ENCODE results near the gene NUP160. TPM values are rescaled to one million over a fixed set of nuclear protein-coding genes. Genes with fewer than 3 reads are reported as not detected.
"Not testable (repeated sequence)": the region's sequence is repeated elsewhere in the genome, so short reads cannot be mapped to it uniquely, and the experiment has no call there.

Gene NUP160
- total RNA-seq, 1 experiment from 2014 or later: 53.8 TPM

DNA sequence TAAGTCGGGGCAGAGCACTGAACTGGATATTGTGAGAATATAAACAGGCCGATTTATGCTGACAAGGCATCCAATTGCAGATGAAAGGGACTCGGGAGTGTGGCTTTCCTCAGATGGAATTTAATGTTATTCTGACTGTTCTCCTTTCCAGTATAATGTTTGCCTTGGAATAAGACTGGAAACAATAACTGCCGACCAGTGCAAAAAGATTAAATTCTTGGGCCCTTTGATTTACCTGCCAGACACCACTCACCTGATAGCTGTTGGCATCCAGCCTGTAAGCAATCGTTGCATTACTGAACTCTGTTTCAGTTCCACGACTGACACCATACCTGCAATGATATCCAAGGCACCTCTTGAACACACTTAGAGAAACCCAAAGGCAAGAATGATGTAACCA is 10.9 kb downstream of the NUP160 start:
- Histone ChIP-seq H3K9me3 (ENCODE audit: control insufficient read depth in 1 of 2, insufficient read depth in 1 of 2, low read depth in 1 of 2, low read length in 2 of 2) (no peaks in the 10 kb centered on the region), H3K4me3 (replicated peaks in 1 of 2; ENCODE audit: low read depth in 1 of 2, low read length in 2 of 2) (no peak overlapping the region), H2AFZ (ENCODE audit: low read depth, low read length, poor library complexity, severe bottlenecking) (no peak overlapping the region), H3K9me2 (ENCODE audit: insufficient read depth) (no peaks in the 10 kb centered on the region), H3K4me1 (ENCODE audit: control insufficient read depth in 1 of 2, insufficient read depth in 2 of 2, low read length in 2 of 2) (no peaks in the 10 kb centered on the region), H3K27ac (ENCODE audit: low read depth, low read length) (no peak overlapping the region), H3K4me2 (ENCODE audit: low read length) (no peak overlapping the region), H3K27me3 (ENCODE audit: insufficient read depth, low read length) (no peaks in the 10 kb centered on the region), H3K9ac (ENCODE audit: low read length) (no peak overlapping the region), H3K36me3 (ENCODE audit: control insufficient read depth in 1 of 2, insufficient read depth in 2 of 2, low read length in 2 of 2) (peaks cover 57 to 78% of the 10 kb centered on the region in 2 experiments), H4K20me1 (ENCODE audit: insufficient read depth) (no peaks in the 10 kb centered on the region), H3K79me2 (ENCODE audit: insufficient read depth, low read length) (peaks cover 35% of the 10 kb centered on the region)
- TF ChIP-seq ZFX (IDR thresholded peaks at IDR 0.05): no peak
- TF ChIP-seq, protein P1, sequence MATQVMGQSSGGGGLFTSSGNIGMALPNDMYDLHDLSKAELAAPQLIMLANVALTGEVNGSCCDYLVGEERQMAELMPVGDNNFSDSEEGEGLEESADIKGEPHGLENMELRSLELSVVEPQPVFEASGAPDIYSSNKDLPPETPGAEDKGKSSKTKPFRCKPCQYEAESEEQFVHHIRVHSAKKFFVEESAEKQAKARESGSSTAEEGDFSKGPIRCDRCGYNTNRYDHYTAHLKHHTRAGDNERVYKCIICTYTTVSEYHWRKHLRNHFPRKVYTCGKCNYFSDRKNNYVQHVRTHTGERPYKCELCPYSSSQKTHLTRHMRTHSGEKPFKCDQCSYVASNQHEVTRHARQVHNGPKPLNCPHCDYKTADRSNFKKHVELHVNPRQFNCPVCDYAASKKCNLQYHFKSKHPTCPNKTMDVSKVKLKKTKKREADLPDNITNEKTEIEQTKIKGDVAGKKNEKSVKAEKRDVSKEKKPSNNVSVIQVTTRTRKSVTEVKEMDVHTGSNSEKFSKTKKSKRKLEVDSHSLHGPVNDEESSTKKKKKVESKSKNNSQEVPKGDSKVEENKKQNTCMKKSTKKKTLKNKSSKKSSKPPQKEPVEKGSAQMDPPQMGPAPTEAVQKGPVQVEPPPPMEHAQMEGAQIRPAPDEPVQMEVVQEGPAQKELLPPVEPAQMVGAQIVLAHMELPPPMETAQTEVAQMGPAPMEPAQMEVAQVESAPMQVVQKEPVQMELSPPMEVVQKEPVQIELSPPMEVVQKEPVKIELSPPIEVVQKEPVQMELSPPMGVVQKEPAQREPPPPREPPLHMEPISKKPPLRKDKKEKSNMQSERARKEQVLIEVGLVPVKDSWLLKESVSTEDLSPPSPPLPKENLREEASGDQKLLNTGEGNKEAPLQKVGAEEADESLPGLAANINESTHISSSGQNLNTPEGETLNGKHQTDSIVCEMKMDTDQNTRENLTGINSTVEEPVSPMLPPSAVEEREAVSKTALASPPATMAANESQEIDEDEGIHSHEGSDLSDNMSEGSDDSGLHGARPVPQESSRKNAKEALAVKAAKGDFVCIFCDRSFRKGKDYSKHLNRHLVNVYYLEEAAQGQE (IDR thresholded peaks at IDR 0.05; ENCODE audit: low read depth): no peak
- TF ChIP-seq POLR2A (IDR thresholded peaks at IDR 0.05; ENCODE audit: borderline replicate concordance, extremely low read depth, insufficient read depth, insufficient read length): no peak
- TF ChIP-seq, protein P2, sequence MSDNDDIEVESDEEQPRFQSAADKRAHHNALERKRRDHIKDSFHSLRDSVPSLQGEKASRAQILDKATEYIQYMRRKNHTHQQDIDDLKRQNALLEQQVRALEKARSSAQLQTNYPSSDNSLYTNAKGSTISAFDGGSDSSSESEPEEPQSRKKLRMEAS (IDR thresholded peaks at IDR 0.05): no peak
- TF ChIP-seq EZH2phosphoT487 (IDR thresholded peaks at IDR 0.05; ENCODE audit: borderline replicate concordance): no peak
- no peak for TF ChIP-seq JUND (IDR thresholded peaks at IDR 0.05)
- TF ChIP-seq ELF1 (IDR thresholded peaks at IDR 0.05; ENCODE audit: borderline replicate concordance, low read depth): no peak
- TF ChIP-seq YY1 (IDR thresholded peaks at IDR 0.05; ENCODE audit: extremely low read depth, insufficient replicate concordance, low read depth, low read length): no peak
- no peak for TF ChIP-seq RAD21 (IDR thresholded peaks at IDR 0.05; ENCODE audit: low read depth)
- ATAC-seq (no peak), DNase-seq (ENCODE audit: low read depth, low spot score) (no peak)
- POLR2A ChIA-PET: no interaction called here
- CTCF ChIA-PET: no interaction called here
- intact Hi-C loops (cut with micrococcal nuclease): no loop called here
- BruUV-seq (replicated peaks): no TSS peak
- RAD21 ChIA-PET (ENCODE audit: low non-redundant PET in 1 of 2, low total read pairs in 2 of 2, uncharacterized antibody in 2 of 2, unreplicated experiment in 2 of 2): no interaction called here

DNA sequence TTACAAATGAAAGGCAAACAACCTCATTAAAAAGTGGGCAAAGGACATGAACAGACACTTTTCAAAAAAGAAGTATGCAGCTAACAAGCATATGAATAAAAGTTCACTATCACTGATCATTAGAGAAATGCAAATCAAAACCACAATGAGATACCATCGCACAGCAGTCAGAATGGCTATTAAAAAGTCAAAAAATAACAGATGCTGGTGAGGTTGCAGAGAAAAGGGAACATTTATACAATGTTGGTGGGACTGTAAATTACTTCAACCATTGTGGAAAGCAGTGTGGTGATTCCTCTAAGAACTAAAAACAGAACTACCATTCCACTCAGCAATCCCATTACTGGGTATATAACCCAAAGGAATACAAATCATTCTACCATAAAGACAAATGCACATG is 18.1 kb downstream of the NUP160 start:
- CTCF ChIA-PET; BruUV-seq (replicated peaks): not testable (repeated sequence)
- peaks cover 26 to 32% of the 10 kb centered on the region in 2 experiments for H3K36me3 ChIP-seq (ENCODE audit: control insufficient read depth in 1 of 2, insufficient read depth in 2 of 2, low read length in 2 of 2)

More for the DNA sequence above, 18.1 kb downstream of the NUP160 start:
- H3K27me3 ChIP-seq (ENCODE audit: insufficient read depth, low read length); POLR2A ChIA-PET; H2AFZ ChIP-seq (ENCODE audit: low read depth, low read length, poor library complexity, severe bottlenecking); H3K9me3 ChIP-seq (ENCODE audit: control insufficient read depth in 1 of 2, insufficient read depth in 1 of 2, low read depth in 1 of 2, low read length in 2 of 2); H3K9me2 ChIP-seq (ENCODE audit: insufficient read depth); H3K4me3 ChIP-seq (replicated peaks in 1 of 2; ENCODE audit: low read depth in 1 of 2, low read length in 2 of 2); H3K4me1 ChIP-seq (ENCODE audit: control insufficient read depth in 1 of 2, insufficient read depth in 2 of 2, low read length in 2 of 2); intact Hi-C loops (cut with micrococcal nuclease); ATAC-seq; H3K4me2 ChIP-seq (ENCODE audit: low read length); DNase-seq (ENCODE audit: low read depth, low spot score); H4K20me1 ChIP-seq (ENCODE audit: insufficient read depth); RAD21 ChIA-PET (ENCODE audit: low non-redundant PET in 1 of 2, low total read pairs in 2 of 2, uncharacterized antibody in 2 of 2, unreplicated experiment in 2 of 2); H3K27ac ChIP-seq (ENCODE audit: low read depth, low read length); H3K9ac ChIP-seq (ENCODE audit: low read length): not testable (repeated sequence)
- H3K79me2 ChIP-seq (ENCODE audit: insufficient read depth, low read length): peaks cover 74% of the 10 kb centered on the region
